ENCODE measurements around the gene PSENEN. TPM values are rescaled to one million over a fixed set of nuclear protein-coding genes. Genes with fewer than 3 reads are reported as not detected.

Gene PSENEN
- total and polyA plus RNA-seq, 9 of the 15 experiments (the other 6 are each of a cell fraction or from before 2014, with no cell fraction given): 34.5 to 299 (median 61.1) TPM

DNA sequence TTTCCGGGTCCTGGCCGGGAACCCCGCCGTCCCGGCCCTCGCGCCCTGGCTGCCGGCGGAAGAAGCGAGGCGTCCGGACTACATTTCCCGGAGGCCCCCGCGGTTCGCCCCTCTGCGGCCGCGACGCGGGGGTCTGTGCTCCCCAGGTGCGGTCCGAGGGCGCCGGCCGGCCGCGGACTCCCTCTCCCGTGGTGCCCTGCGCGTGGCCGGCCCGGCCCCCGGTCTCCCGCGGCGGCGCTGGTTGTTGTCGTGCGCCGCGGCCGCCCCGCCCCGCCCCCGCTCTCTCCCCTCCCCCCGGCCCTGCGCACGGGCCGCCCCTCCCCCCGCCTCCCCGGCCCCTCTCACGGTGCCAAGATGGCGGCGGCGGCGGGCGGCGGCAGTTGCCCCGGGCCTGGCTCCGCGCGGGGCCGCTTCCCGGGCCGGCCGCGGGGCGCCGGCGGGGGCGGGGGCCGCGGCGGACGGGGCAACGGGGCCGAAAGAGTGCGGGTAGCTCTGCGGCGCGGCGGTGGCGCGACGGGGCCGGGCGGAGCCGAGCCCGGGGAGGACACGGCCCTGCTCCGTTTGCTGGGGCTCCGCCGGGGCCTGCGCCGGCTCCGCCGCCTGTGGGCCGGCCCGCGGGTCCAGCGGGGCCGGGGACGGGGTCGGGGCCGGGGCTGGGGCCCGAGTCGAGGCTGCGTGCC, 27.6 kb upstream of the PSENEN start, which contains the start of gene KMT2B (continued):
- TF ChIP-seq ZNF274 (IDR thresholded peaks at IDR 0.05; ENCODE audit: borderline replicate concordance, low read depth, low read length) (no peak), ZSCAN29 (IDR thresholded peaks at IDR 0.05) (no peak), POLR3A (IDR thresholded peaks at IDR 0.05; ENCODE audit: borderline replicate concordance, extremely low read depth, insufficient read depth, insufficient read length) (no peak), ZC3H4 (CRISPR knock-in tag; IDR thresholded peaks at IDR 0.05; ENCODE audit: borderline replicate concordance) (no peak), SMARCE1 (IDR thresholded peaks at IDR 0.05) (no peak), TBP (optimal IDR thresholded peaks at IDR 0.05; ENCODE audit: low read depth, low read length) (no peak), SPI1 (IDR thresholded peaks at IDR 0.05; ENCODE audit: borderline replicate concordance, low read depth, low read length) (no peak), ZNF124 (CRISPR knock-in tag; IDR thresholded peaks at IDR 0.05) (no peak), BRCA1 (IDR thresholded peaks at IDR 0.05) (no peak), BRCA1 (CRISPR knock-in tag; IDR thresholded peaks at IDR 0.05) (no peak), CXXC5 (CRISPR knock-in tag; IDR thresholded peaks at IDR 0.05) (peak; percentile 67), ZNF707 (CRISPR knock-in tag; conservative IDR thresholded peaks at IDR 0.05) (no peak), HOXB6 (CRISPR knock-in tag; IDR thresholded peaks at IDR 0.05; ENCODE audit: borderline replicate concordance) (no peak)
- TF ChIP-seq, protein P1, sequence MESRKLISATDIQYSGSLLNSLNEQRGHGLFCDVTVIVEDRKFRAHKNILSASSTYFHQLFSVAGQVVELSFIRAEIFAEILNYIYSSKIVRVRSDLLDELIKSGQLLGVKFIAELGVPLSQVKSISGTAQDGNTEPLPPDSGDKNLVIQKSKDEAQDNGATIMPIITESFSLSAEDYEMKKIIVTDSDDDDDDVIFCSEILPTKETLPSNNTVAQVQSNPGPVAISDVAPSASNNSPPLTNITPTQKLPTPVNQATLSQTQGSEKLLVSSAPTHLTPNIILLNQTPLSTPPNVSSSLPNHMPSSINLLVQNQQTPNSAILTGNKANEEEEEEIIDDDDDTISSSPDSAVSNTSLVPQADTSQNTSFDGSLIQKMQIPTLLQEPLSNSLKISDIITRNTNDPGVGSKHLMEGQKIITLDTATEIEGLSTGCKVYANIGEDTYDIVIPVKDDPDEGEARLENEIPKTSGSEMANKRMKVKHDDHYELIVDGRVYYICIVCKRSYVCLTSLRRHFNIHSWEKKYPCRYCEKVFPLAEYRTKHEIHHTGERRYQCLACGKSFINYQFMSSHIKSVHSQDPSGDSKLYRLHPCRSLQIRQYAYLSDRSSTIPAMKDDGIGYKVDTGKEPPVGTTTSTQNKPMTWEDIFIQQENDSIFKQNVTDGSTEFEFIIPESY (CRISPR knock-in tag; IDR thresholded peaks at IDR 0.05): no peak
- TF ChIP-seq, protein P2, sequence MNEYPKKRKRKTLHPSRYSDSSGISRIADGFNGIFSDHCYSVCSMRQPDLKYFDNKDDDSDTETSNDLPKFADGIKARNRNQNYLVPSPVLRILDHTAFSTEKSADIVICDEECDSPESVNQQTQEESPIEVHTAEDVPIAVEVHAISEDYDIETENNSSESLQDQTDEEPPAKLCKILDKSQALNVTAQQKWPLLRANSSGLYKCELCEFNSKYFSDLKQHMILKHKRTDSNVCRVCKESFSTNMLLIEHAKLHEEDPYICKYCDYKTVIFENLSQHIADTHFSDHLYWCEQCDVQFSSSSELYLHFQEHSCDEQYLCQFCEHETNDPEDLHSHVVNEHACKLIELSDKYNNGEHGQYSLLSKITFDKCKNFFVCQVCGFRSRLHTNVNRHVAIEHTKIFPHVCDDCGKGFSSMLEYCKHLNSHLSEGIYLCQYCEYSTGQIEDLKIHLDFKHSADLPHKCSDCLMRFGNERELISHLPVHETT (CRISPR knock-in tag; conservative IDR thresholded peaks at IDR 0.05 in 1 of 2, IDR thresholded peaks at IDR 0.05 in 1 of 2): peak in 1 of 2 experiments; percentile 99; a peak in 2 of 4 replicates
- TF ChIP-seq, protein P3, sequence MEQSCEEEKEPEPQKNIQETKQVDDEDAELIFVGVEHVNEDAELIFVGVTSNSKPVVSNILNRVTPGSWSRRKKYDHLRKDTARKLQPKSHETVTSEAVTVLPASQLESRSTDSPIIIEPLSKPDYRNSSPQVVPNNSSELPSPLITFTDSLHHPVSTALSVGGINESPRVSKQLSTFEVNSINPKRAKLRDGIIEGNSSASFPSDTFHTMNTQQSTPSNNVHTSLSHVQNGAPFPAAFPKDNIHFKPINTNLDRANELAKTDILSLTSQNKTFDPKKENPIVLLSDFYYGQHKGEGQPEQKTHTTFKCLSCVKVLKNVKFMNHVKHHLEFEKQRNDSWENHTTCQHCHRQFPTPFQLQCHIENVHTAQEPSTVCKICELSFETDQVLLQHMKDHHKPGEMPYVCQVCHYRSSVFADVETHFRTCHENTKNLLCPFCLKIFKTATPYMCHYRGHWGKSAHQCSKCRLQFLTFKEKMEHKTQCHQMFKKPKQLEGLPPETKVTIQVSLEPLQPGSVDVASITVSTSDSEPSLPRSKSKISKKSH (CRISPR knock-in tag; IDR thresholded peaks at IDR 0.05): no peak
- TF ChIP-seq, protein P4, sequence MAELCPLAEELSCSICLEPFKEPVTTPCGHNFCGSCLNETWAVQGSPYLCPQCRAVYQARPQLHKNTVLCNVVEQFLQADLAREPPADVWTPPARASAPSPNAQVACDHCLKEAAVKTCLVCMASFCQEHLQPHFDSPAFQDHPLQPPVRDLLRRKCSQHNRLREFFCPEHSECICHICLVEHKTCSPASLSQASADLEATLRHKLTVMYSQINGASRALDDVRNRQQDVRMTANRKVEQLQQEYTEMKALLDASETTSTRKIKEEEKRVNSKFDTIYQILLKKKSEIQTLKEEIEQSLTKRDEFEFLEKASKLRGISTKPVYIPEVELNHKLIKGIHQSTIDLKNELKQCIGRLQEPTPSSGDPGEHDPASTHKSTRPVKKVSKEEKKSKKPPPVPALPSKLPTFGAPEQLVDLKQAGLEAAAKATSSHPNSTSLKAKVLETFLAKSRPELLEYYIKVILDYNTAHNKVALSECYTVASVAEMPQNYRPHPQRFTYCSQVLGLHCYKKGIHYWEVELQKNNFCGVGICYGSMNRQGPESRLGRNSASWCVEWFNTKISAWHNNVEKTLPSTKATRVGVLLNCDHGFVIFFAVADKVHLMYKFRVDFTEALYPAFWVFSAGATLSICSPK (IDR thresholded peaks at IDR 0.05; ENCODE audit: borderline replicate concordance): no peak
- TF ChIP-seq, protein P5, sequence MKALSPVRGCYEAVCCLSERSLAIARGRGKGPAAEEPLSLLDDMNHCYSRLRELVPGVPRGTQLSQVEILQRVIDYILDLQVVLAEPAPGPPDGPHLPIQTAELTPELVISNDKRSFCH (CRISPR knock-in tag; IDR thresholded peaks at IDR 0.05): no peak
- TF ChIP-seq, protein P5 (tag; IDR thresholded peaks at IDR 0.05): no peak
- TF ChIP-seq, protein P6, sequence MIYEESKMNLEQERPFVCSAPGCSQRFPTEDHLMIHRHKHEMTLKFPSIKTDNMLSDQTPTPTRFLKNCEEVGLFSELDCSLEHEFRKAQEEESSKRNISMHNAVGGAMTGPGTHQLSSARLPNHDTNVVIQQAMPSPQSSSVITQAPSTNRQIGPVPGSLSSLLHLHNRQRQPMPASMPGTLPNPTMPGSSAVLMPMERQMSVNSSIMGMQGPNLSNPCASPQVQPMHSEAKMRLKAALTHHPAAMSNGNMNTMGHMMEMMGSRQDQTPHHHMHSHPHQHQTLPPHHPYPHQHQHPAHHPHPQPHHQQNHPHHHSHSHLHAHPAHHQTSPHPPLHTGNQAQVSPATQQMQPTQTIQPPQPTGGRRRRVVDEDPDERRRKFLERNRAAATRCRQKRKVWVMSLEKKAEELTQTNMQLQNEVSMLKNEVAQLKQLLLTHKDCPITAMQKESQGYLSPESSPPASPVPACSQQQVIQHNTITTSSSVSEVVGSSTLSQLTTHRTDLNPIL (CRISPR knock-in tag; IDR thresholded peaks at IDR 0.05): no peak
